Gastrocnemius medialis (tissue), 4 donors: ENCODE results near the gene NOD1. TPM values are rescaled to one million over a fixed set of nuclear protein-coding genes. Genes with fewer than 3 reads are reported as not detected.

Source experiments
- ATAC-seq, 2 donors: fragments of 150-250 bp; one replicate each; pipeline ENCODE4 v1.9.1; 2016
- DNase-seq, 2 donors: peaks; one replicate each; pipeline ENCODE4 v3.0.0-alpha.2; 2019
- H3K27ac ChIP-seq, 4 donors: fragments of 200-600 bp; sonication (generic); 1 replicate in 1 of 4; 2 replicates in 3 of 4; pipeline ENCODE4 v1.5.1; 2016 to 2018; ENCODE audit warnings: mild to moderate bottlenecking in 2 of 4, moderate library complexity in 1 of 4
- H3K27me3 ChIP-seq, 3 donors: fragments of 200-600 bp; sonication (generic) in 2 of 3; 1 replicate in 1 of 3; 2 replicates in 2 of 3; pipeline versions ENCODE4 v1.5.1 to v1.6.0; 2016 to 2019; ENCODE audit warnings: mild to moderate bottlenecking in 1 of 3, moderate library complexity in 1 of 3
- H3K36me3 ChIP-seq, 2 donors: fragments of 200-600 bp; sonication (generic) in 1 of 2; one replicate each; pipeline ENCODE4 v1.5.1; 2017 to 2018
- H3K4me1 ChIP-seq, 2 donors: fragments of 200-600 bp; sonication (generic) in 1 of 2; one replicate each; pipeline ENCODE4 v1.5.1; 2016 to 2017; ENCODE audit warnings: mild to moderate bottlenecking in 2 of 2
- H3K4me3 ChIP-seq, 4 donors: fragments of 200-600 bp; sonication (generic) in 3 of 4; 1 replicate in 1 of 4; 2 replicates in 3 of 4; pipeline ENCODE4 v1.5.1; 2016 to 2019; ENCODE audit warnings: mild to moderate bottlenecking in 2 of 4
- H3K9me3 ChIP-seq, 3 donors: fragments of 200-600 bp; sonication (generic) in 2 of 3; 1 replicate in 1 of 3; 2 replicates in 2 of 3; pipeline ENCODE4 v1.5.1; 2016 to 2019
- POLR2A ChIP-seq, 2 donors: fragments of 450-650 bp; IDR thresholded peaks; one replicate each; pipeline ENCODE4 v1.6.1; 2017; ENCODE audit warnings: antibody characterized with exemption in 2 of 2, mild to moderate bottlenecking in 2 of 2, moderate library complexity in 2 of 2
- in situ Hi-C, 4 donors: fragments of 200-750 bp; cut with MboI; loops; one replicate each; pipeline versions ENCODE4 v1.15.0 to v1.8.0; 2017; ENCODE audit warnings: low sequenced_read_pairs in 4 of 4
- intact Hi-C: fragments of 100-400 bp; cut with DNase I; formaldehyde crosslinking; loops from one replicate; pipeline ENCODE4 v1.15.1; 2023; ENCODE audit warnings: low total_unique reads
- total RNA-seq, 4 donors: library from RNA; depleted of rRNA; stranded (reverse); fragments of >200 nt; gene quantifications; one replicate each; pipeline versions ENCODE4 v1.1.0 to v1.2.3, GENCODE V29; 2016
- TF ChIP-seq, protein P1 (sequence below), 5 experiments: fragments of 450-650 bp in 3 of 5; fragments of 200-600 bp in 2 of 5; sonication (generic) in 2 of 5; IDR thresholded peaks in 4 of 5; conservative IDR thresholded peaks in 1 of 5; 1 replicate in 4 of 5; 2 replicates in 1 of 5; pipeline ENCODE4 v1.5.1; 2016 to 2019; ENCODE audit warnings: antibody characterized with exemption in 5 of 5, mild to moderate bottlenecking in 3 of 5, moderate library complexity in 3 of 5

Gene NOD1
- total RNA-seq, 4 donors from 2014 or later: 2.3 to 4.6 (median 3.6) TPM

DNA sequence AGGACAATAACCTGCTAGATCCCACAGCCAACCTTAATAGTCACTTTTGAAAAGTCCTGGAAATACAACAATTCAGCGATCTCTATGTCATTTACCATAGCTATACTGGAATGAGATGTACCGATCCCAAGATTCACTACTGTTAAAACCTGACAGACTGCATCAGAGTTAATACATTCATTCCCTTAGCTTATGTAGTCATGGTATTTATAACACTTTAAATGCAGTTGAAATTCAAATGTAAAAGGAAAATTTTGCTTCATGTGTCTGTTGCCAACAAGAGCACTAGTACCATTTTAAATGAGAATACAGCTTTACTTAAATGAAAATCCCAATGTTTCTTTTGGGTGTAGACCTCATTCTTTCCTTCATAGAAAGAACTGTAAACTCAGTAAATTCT is 37.2 kb upstream of the NOD1 start:
- DNase-seq: no peak
- H3K27me3 ChIP-seq: no peaks in the 10 kb centered on the region
- no peak overlapping the region for H3K4me3 ChIP-seq
- no peak overlapping the region for H3K27ac ChIP-seq
- H3K9me3 ChIP-seq: no peaks in the 10 kb centered on the region
- ATAC-seq: no peak
- intact Hi-C loops (no loop called here), in situ Hi-C loops (no loop called here)
- H3K4me1 ChIP-seq: no peaks in the 10 kb centered on the region
- no peaks in the 10 kb centered on the region for H3K36me3 ChIP-seq
- TF ChIP-seq, protein P1, sequence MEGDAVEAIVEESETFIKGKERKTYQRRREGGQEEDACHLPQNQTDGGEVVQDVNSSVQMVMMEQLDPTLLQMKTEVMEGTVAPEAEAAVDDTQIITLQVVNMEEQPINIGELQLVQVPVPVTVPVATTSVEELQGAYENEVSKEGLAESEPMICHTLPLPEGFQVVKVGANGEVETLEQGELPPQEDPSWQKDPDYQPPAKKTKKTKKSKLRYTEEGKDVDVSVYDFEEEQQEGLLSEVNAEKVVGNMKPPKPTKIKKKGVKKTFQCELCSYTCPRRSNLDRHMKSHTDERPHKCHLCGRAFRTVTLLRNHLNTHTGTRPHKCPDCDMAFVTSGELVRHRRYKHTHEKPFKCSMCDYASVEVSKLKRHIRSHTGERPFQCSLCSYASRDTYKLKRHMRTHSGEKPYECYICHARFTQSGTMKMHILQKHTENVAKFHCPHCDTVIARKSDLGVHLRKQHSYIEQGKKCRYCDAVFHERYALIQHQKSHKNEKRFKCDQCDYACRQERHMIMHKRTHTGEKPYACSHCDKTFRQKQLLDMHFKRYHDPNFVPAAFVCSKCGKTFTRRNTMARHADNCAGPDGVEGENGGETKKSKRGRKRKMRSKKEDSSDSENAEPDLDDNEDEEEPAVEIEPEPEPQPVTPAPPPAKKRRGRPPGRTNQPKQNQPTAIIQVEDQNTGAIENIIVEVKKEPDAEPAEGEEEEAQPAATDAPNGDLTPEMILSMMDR (IDR thresholded peaks at IDR 0.05 in 4 of 5, conservative IDR thresholded peaks at IDR 0.05 in 1 of 5): no peak
- no peak for TF ChIP-seq POLR2A (IDR thresholded peaks at IDR 0.05)

- no peaks in the 10 kb centered on the region for H3K9me3 ChIP-seq
- no peak for TF ChIP-seq POLR2A (IDR thresholded peaks at IDR 0.05)
- TF ChIP-seq, protein P1 (IDR thresholded peaks at IDR 0.05 in 4 of 5, conservative IDR thresholded peaks at IDR 0.05 in 1 of 5): no peak
- DNase-seq (no peak), ATAC-seq (no peak)
- in situ Hi-C loops: no loop called here
- no peaks in the 10 kb centered on the region for H3K27me3 ChIP-seq
- H3K4me3 ChIP-seq: no peak overlapping the region
- no peaks in the 10 kb centered on the region for H3K4me1 ChIP-seq
- intact Hi-C loops: loop anchor here (5.0 kb wide), 1 partner anchor 33 kb away; no protein-coding TSS in a partner anchor
- no peaks in the 10 kb centered on the region for H3K36me3 ChIP-seq
- H3K27ac ChIP-seq: no peak overlapping the region
Measured at GRCh38 chr7:30514776-30515175, 36.2 kb upstream of the NOD1 start.

DNA sequence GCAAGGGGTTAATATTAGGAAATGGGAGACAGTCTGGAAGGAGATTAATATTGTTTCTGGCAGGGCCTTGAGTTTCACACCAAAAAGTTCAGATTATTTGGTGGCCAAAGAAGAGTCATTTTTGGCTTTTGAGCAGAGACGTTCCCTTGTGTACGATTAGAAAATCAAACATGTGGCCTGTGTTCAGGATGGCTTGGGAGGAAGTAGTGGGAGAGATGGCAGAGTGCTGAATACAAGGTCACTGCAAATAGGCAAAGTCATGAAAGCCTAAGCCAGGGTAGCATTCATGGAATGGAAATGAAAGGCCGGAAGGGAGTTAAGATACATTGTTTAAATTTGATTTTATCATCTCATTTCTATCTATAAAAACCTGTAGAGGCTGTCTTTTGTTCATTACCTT is 35.6 kb upstream of the NOD1 start:
- in situ Hi-C loops (no loop called here), intact Hi-C loops (loop anchor here (5.0 kb wide), 1 partner anchor 33 kb away; no protein-coding TSS in a partner anchor)
- H3K27ac ChIP-seq: no peak overlapping the region
- H3K9me3 ChIP-seq: no peaks in the 10 kb centered on the region
- TF ChIP-seq, protein P1 (IDR thresholded peaks at IDR 0.05 in 4 of 5, conservative IDR thresholded peaks at IDR 0.05 in 1 of 5): no peak
- no peak for TF ChIP-seq POLR2A (IDR thresholded peaks at IDR 0.05)
- no peaks in the 10 kb centered on the region for H3K27me3 ChIP-seq
- no peak overlapping the region for H3K4me3 ChIP-seq
- H3K4me1 ChIP-seq: no peaks in the 10 kb centered on the region
- H3K36me3 ChIP-seq: no peaks in the 10 kb centered on the region
- ATAC-seq: no peak
- DNase-seq: no peak

GRCh38 chr7:30513762-30514161 is 35.2 kb upstream of the NOD1 start:
- H3K9me3 ChIP-seq: no peaks in the 10 kb centered on the region
- no peak overlapping the region for H3K27ac ChIP-seq
- no peaks in the 10 kb centered on the region for H3K36me3 ChIP-seq
- H3K4me3 ChIP-seq: no peak overlapping the region
- in situ Hi-C loops (no loop called here), intact Hi-C loops (loop anchor here (5.0 kb wide), 1 partner anchor 34 kb away; no protein-coding TSS in a partner anchor)
- H3K4me1 ChIP-seq: no peaks in the 10 kb centered on the region
- TF ChIP-seq, protein P1 (IDR thresholded peaks at IDR 0.05 in 4 of 5, conservative IDR thresholded peaks at IDR 0.05 in 1 of 5): no peak
- no peak for TF ChIP-seq POLR2A (IDR thresholded peaks at IDR 0.05)
- H3K27me3 ChIP-seq: no peaks in the 10 kb centered on the region
- no peak for DNase-seq
- ATAC-seq: no peak
